GM18505 (cell line): Measurements from ENCODE around the gene SAMD4A.

ENCODE experiments used
- ATAC-seq: cut with Tn5 transposase; IDR thresholded peaks from one replicate; pipeline ENCODE4 v1.9.1; 2021; ENCODE audit not compliant: unreplicated experiment
- POLR2A ChIP-seq: IDR thresholded peaks from 4 replicates; pipeline ENCODE4 v1.6.1; 2011; ENCODE audit warnings: borderline replicate concordance; ENCODE audit not compliant: insufficient read depth, insufficient read length; ENCODE audit errors: extremely low read depth

SAMD4A gene

DNA sequence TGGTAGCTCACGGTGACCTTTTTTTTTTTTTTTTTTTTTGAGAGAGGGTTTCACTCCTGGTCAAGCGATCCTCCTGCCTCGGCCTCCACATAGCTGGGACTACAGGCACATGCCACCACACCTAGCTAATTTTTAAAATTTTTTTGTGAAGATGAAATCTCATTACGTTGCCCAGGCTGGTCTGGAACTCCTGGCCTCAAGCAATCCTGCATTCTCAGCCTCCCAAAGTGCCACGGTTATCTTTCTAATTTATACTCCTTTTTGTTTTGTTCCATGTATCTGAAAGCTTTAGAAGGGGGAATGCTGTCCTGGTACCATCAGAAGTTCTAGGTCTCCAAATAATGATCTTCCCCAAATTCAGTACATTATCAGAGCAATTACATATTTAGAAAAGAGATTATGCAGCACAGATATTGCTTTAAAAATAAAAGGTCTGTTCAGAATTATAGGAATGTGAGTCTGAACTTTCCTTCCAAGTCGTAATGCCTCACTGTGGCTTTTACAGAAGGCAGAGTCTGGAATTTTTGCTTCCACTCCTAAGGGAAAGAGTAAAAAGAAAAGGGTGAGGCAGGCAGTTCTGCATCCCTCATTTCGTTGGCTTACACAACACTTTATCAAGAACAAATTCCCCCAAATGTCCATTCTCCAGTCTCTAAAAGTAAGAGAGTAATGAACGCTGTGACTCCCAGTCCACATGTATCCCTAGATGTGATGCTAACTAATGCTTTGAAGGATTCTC is 262.7 kb downstream of the SAMD4A start:
- no peak for TF ChIP-seq POLR2A
- ATAC-seq = no peak

DNA sequence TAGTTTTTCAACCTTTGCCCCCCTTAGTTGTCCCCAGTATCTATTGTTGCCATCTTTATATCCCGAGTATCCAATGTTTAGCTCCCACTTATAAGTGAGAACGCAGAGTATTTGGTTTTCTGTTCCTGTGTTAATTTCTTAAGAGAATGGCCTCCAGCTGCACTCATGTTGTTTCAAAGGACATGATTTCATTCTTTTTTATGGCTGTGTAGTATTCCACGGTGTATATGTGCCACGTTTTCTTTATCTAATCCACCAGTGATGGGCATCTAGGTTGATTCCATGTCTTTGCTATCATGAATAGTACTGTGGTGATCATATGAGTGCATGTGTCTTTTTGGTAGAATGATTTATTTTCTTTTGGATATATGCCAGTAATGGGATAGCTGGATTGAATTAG is 263.7 kb downstream of the SAMD4A start:
- no peak for ATAC-seq
- no peak for TF ChIP-seq POLR2A

DNA sequence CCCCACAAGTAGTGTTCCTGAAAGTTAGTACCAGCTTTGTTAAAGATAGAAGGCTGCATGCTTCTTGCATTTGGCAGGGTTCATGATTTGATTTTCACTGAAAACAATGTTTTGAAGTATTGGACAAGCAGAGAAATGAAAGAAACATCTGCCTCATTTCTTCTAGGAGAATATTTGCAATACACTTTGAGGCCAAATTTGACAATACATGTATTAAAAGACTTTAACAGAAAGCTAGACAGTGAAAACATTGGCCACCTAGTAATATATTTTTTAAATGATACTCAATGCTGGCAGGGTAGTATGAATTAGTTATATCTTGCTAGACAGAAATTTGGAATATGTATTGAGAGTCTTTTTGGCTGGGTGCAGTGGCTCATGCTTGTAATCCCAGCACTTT is 267.2 kb downstream of the SAMD4A start:
- ATAC-seq = no peak

DNA sequence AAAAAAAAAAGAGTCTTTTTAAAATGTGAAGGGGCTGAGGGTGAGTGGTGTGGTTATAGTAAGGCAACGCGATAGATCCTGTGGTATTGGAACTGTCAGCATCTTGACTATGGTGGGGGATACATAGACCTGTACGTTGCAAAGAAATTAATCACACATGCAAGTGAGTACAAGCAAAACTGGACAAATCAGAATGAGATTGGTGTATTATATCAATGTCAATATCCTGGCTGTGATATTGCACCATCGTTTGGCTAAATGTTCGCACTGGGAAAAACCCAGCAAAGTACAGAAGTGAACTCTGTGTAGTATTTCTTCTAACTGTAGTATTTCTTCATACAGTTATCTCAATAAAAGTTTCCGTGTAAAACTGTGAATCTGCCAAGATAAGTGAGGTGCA is 267.8 kb downstream of the SAMD4A start:
- TF ChIP-seq POLR2A = no peak
- ATAC-seq = no peak

More for the DNA sequence above, 267.2 kb downstream of the SAMD4A start:
- TF ChIP-seq POLR2A = no peak

DNA sequence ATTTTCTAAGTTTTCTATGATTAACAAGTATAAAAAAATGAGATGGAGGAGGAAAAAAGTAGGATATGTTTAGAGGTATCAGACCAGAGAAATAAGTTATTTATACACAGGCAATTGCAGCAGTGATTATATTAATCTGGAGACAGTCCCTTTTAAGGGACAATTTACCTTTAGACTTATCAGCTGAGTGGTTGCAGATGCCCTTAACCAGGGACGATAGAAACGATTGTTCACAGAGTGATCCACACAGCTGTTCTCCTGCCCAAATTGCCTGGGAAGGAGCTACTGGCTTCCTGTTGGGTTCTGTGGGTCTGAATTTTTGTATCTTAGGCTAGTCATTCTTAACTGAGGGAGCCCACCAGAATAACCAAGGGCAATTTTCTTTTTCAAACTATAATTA is 269.3 kb downstream of the SAMD4A start:
- TF ChIP-seq POLR2A = no peak
- ATAC-seq = no peak

DNA sequence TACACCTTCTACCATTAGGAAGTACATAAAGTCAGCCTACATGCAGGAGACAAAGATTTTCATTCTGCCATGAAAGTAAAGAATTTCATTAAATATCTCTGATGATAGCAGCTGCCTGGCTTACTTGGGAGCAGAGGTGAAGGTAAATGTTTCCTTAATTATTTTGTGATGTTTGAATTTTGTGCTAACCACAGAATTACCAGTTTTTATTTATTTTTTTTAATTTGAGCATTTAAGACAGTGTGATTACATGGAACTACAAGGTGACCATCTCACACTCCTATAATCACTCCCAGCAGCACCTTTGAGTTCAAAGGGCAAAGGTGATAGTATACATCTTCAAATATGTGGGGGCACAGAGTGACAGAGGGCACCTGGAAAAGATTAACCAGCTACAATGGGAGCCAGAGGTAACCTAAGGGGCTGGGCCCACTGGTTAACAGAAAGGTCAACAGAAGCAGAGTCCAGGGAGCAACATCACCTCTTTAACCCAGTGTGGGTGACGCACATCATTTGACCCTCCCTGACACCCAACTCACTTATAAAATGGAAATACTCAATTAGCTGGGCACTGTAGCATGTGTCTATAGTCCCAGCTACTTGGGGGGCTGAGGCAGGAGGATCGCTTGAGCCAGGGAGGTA is 270.7 kb downstream of the SAMD4A start:
- TF ChIP-seq POLR2A = no peak

DNA sequence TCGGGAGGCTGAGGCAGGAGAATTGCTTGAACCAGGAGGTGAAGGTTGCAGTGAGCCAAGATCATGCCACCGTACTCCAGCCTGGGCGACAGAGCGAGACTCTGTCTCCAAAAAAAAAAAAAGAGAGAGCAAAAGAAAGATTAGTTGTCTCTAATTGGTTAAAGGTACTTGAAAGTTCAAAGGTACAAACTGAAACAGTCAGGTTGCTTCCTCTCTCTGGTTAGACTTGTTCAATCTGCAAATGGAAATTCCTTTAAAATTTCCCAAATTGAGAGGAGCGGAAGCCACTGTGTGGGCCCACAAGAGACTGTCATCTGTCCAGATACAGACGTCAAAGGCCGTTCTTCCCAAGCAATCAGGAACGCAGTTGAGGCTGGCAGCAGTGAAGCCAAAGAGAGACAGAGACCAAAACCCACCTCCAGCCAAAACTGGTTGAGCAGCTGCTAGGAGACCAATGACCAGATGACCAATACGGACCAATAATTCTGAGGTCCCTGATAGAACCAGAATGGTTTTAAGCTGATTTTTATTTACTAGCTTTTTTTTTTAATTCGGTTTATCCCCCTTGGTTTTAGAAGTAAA is 272.1 kb downstream of the SAMD4A start:
- no peak for ATAC-seq
- TF ChIP-seq POLR2A = no peak

More for the DNA sequence above, 270.7 kb downstream of the SAMD4A start:
- ATAC-seq = no peak

DNA sequence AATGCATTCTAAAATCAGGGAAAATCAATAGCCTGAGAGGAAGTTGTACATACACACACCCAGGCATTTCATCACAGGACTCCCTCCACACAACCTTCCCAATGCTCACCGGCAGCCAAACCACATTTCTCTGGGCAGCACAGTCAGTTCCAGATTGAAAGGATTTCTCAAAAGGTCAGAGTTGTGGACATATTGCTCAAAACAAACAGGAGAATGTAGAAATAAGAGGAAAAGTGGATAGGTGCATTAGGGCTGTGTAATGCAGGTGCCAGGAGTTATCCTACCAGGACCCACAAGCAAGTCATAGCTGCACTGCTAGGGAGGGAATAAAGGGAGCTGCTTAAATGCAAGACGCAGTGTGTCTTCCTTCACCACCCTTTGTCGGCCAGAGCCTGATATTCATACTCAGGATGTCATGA is 272.8 kb downstream of the SAMD4A start:
- ATAC-seq = no peak
- no peak for TF ChIP-seq POLR2A

DNA sequence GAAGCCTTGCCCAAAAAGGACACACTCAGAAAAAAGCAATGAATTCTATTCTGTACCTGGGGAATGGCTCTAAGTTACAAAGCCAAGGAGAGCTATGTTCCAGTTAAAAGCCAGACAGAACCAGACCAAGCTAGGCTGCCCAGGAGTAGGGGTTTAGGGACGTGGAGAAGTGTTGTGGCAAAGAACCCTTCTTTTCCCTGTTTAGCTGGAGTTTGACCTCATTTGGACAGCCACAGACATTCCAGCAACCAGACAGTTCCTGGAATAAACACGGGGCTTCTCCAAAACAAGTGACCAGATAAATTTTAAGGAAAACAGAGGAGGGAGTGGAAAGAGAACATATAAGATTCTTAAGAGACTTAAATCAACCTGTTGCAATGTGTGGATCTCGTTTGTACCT is 273.4 kb downstream of the SAMD4A start:
- no peak for ATAC-seq
- TF ChIP-seq POLR2A = no peak

DNA sequence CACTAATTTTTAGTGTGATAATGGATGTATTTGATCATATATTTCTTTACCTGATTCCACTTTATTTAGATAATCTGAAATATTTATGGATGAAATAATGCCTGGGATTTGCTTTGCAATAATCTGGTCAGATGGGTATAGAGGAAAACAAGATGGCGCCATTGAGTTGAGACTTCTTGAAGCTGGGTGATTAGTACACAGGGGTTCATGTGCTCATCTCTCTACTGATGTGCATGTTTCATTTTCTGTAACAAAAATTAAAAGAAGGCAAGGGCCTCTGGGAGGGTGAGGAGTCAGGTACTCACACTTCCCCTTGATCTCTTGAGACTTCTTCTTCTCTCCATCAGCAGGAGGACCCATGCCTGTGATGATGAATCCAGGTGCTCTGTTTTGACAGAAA is 273.9 kb downstream of the SAMD4A start:
- no peak for ATAC-seq
- TF ChIP-seq POLR2A = no peak
